ENCODE results near the gene COX7A2. TPM values are rescaled to one million over a fixed set of nuclear protein-coding genes. Genes with fewer than 3 reads are reported as not detected.

Gene COX7A2
- total RNA-seq, 1 experiment from 2014 or later, result 707 TPM

GRCh38 chr6:75275067-75275466 is 31.5 kb upstream of the COX7A2 start:
- Histone ChIP-seq H3K36me3 (ENCODE audit: control insufficient read depth, insufficient read depth, low read length) (no peaks in the 10 kb centered on the region), H3K4me3 (ENCODE audit: low read depth in 2 of 2, low read length in 2 of 2) (no peak overlapping the region), H3K27ac (ENCODE audit: low read length) (no peak overlapping the region), H3K9me3 (ENCODE audit: control insufficient read depth, insufficient read depth, low read depth, low read length) (peaks cover 5% of the 10 kb centered on the region; the same call in 1 of the 2 replicates), H3K4me1 (ENCODE audit: control insufficient read depth, insufficient read depth, low read length) (peaks cover 4% of the 10 kb centered on the region), H3K27me3 (ENCODE audit: control insufficient read depth, insufficient read depth, low read length) (no peaks in the 10 kb centered on the region)
- ChIA-PET CTCF (no interaction called here), POLR2A (interaction anchor here (0.6 kb wide), 1 partner anchor 326 kb away, joined by 4 read pairs; no protein-coding TSS in a partner anchor)
- intact Hi-C loops (cut with micrococcal nuclease; ENCODE audit: unreplicated experiment) (no loop called here), in situ Hi-C loops (cut with HindIII; ENCODE audit: low pct_unique_long_range_greater_than_20kb, low sequenced_read_pairs) (no loop called here)
- TF ChIP-seq POLR2AphosphoS5 (IDR thresholded peaks at IDR 0.05; ENCODE audit: low read depth, low read length), result no peak
- no peak for TF ChIP-seq SIN3A (IDR thresholded peaks at IDR 0.05; ENCODE audit: borderline replicate concordance, insufficient read depth, low read depth, low read length)
- no peak for TF ChIP-seq REST (IDR thresholded peaks at IDR 0.05; ENCODE audit: insufficient read depth in 1 of 2, low read depth in 2 of 2, low read length in 1 of 2)
- TF ChIP-seq CTCF (IDR thresholded peaks at IDR 0.05), result no peak
- TF ChIP-seq TCF7L2 (IDR thresholded peaks at IDR 0.05; ENCODE audit: low read depth, low read length), result no peak
- no TSS peak for BruUV-seq (replicated peaks)
- DNase-seq (ENCODE audit: low read depth, low spot score) (no peak), ATAC-seq (0 out of 2 replicates have a peak, but pooled peaks have one; percentile 30)

DNA sequence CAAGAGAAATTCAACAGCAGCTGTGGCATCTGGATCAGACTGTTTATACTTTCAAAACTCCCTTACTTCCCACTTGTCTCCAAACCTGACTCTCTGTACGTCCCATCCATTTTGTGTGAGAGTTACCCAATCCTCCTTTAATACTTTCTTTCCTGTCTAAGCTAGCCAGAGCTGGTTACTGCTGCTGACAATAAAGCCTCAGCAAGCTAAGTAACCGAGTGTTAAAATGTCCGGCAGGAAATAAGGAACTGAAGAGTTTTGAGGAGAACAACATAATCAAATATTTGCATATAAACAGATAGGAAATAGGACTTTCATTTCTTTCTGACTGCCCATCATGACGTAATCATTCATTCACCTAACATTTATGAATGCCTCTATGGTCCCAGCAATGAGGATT is 29.4 kb upstream of the COX7A2 start:
- no peak for TF ChIP-seq SIN3A (IDR thresholded peaks at IDR 0.05; ENCODE audit: borderline replicate concordance, insufficient read depth, low read depth, low read length)
- TF ChIP-seq CTCF (IDR thresholded peaks at IDR 0.05), result no peak
- no peak for TF ChIP-seq TCF7L2 (IDR thresholded peaks at IDR 0.05; ENCODE audit: low read depth, low read length)
- no peak for TF ChIP-seq POLR2AphosphoS5 (IDR thresholded peaks at IDR 0.05; ENCODE audit: low read depth, low read length)
- no peak for TF ChIP-seq REST (IDR thresholded peaks at IDR 0.05; ENCODE audit: insufficient read depth in 1 of 2, low read depth in 2 of 2, low read length in 1 of 2)
- ATAC-seq, result no peak
- ChIA-PET POLR2A (no interaction called here), CTCF (no interaction called here)
- Histone ChIP-seq H3K4me1 (ENCODE audit: control insufficient read depth, insufficient read depth, low read length) (0 out of 2 replicates have a peak, but pooled peaks cover 5% of the 10 kb centered on the region), H3K36me3 (ENCODE audit: control insufficient read depth, insufficient read depth, low read length) (no peaks in the 10 kb centered on the region), H3K27ac (ENCODE audit: low read length) (no peak overlapping the region), H3K4me3 (ENCODE audit: low read depth in 2 of 2, low read length in 2 of 2) (no peak overlapping the region), H3K27me3 (ENCODE audit: control insufficient read depth, insufficient read depth, low read length) (no peaks in the 10 kb centered on the region), H3K9me3 (ENCODE audit: control insufficient read depth, insufficient read depth, low read depth, low read length) (peaks cover 5% of the 10 kb centered on the region; the same call in 1 of the 2 replicates)
- in situ Hi-C loops (cut with HindIII; ENCODE audit: low pct_unique_long_range_greater_than_20kb, low sequenced_read_pairs) (no loop called here), intact Hi-C loops (cut with micrococcal nuclease; ENCODE audit: unreplicated experiment) (no loop called here)
- no TSS peak for BruUV-seq (replicated peaks)
- DNase-seq (ENCODE audit: low read depth, low spot score), result no peak
